Retinal pigment epithelial cell (primary cell): ENCODE measurements around the gene CDK5RAP3.

ENCODE experiments used
- DNase-seq: peaks from one replicate; pipeline ENCODE4 v3.0.0-alpha.2; 2010; ENCODE audit warnings: low read depth
- H3K4me3 ChIP-seq: 2 replicates; pipeline ENCODE4 v1.5.1; 2011; ENCODE audit warnings: mild to moderate bottlenecking, low read length, control low read depth, moderate library complexity
- CTCF ChIP-seq: conservative IDR thresholded peaks from 2 replicates; pipeline ENCODE4 v1.5.1; 2011; ENCODE audit warnings: low read depth, low read length, control low read depth, inconsistent platforms

CDK5RAP3 gene

GRCh38 chr17:48025904-48026501 is 55.1 kb downstream of the CDK5RAP3 start:
- no peak for DNase-seq
- H3K4me3 ChIP-seq, result peak overlapping the region; percentile 59
- TF ChIP-seq CTCF, result no peak

GRCh38 chr17:48026502-48027321 is 55.8 kb downstream of the CDK5RAP3 start:
- TF ChIP-seq CTCF, result peak; percentile 92
- peak; percentile 43 for DNase-seq
- no peak overlapping the region for H3K4me3 ChIP-seq

- TF ChIP-seq CTCF, result no peak
- H3K4me3 ChIP-seq, result no peak overlapping the region
Observed at GRCh38 chr17:48027322-48027981, 56.5 kb downstream of the CDK5RAP3 start.

GRCh38 chr17:48028736-48029135 is 57.8 kb downstream of the CDK5RAP3 start:
- no peak for TF ChIP-seq CTCF
- DNase-seq, result no peak
- no peak overlapping the region for H3K4me3 ChIP-seq

More at GRCh38 chr17:48027322-48027981, 56.5 kb downstream of the CDK5RAP3 start:
- no peak for DNase-seq

GRCh38 chr17:48030531-48030930 is 59.6 kb downstream of the CDK5RAP3 start:
- TF ChIP-seq CTCF, result no peak
- no peak for DNase-seq
- no peak overlapping the region for H3K4me3 ChIP-seq
